GM12878 (cell line): ENCODE data around the gene PLK1. TPM values are rescaled to one million over a fixed set of nuclear protein-coding genes. Genes with fewer than 3 reads are reported as not detected.

ENCODE experiments used
- BCL11A ChIP-seq: IDR thresholded peaks from 2 replicates; pipeline ENCODE4 v1.6.1; 2011; ENCODE audit warnings: low read depth, low read length
- CEBPZ ChIP-seq: fragments of 150-350 bp; IDR thresholded peaks from 2 replicates; pipeline ENCODE4 v1.6.1; 2016; ENCODE audit warnings: low read depth, low read length
- FOXM1 ChIP-seq: IDR thresholded peaks from 2 replicates; pipeline ENCODE4 v1.6.1; 2012; ENCODE audit warnings: low read depth, mild to moderate bottlenecking, inconsistent platforms, low read length, moderate library complexity
- GATAD2B ChIP-seq: fragments of 450-650 bp; conservative IDR thresholded peaks from 2 replicates; pipeline ENCODE4 v1.6.1; 2017; ENCODE audit warnings: low read depth, mild to moderate bottlenecking, moderate library complexity
- MTA3 ChIP-seq: IDR thresholded peaks from 2 replicates; pipeline ENCODE4 v1.6.1; 2012; ENCODE audit warnings: low read length, inconsistent platforms, borderline replicate concordance
- MXI1 ChIP-seq: fragments of 150-350 bp; IDR thresholded peaks from 2 replicates; pipeline ENCODE4 v1.6.1; 2011; ENCODE audit warnings: low read depth, mild to moderate bottlenecking, inconsistent platforms, low read length, improper control_type of control experiment
- PKNOX1 ChIP-seq: fragments of 450-650 bp; IDR thresholded peaks from 2 replicates; pipeline ENCODE4 v1.6.1; 2016; ENCODE audit warnings: mild to moderate bottlenecking
- SP1 ChIP-seq: IDR thresholded peaks from one replicate; pipeline ENCODE4 v1.6.1; 2011; ENCODE audit warnings: low read depth, low read length
- TBL1XR1 ChIP-seq: IDR thresholded peaks from 2 replicates; pipeline ENCODE4 v1.6.1; 2012; ENCODE audit warnings: low read depth, low read length, improper control_type of control experiment
- ZBTB40 ChIP-seq: fragments of 450-650 bp; IDR thresholded peaks from 2 replicates; pipeline ENCODE4 v1.6.1; 2016; ENCODE audit warnings: mild to moderate bottlenecking, moderate library complexity, borderline replicate concordance
- ZNF687 ChIP-seq: fragments of 450-650 bp; IDR thresholded peaks from 2 replicates; pipeline ENCODE4 v1.6.1; 2017; ENCODE audit warnings: mild to moderate bottlenecking, moderate library complexity
- polyA plus RNA-seq, 11 experiments: library from polyadenylated mRNA; depleted of rRNA in 4 of 11; unstranded in 6 of 11; stranded (reverse) in 5 of 11; fragments of >200 nt; fragmentation: Nextera tagmentation in 4 of 11; fragmentation: Illumina TruSeq in 1 of 11; extraction: Ambion mirVana in 4 of 11; extraction: Trizol in 1 of 11; gene quantifications; 1 replicate in 1 of 11; 2 replicates in 10 of 11; pipeline versions ENCODE4 v1.2.1 to v1.2.3, GENCODE V29; 2011 to 2016; ENCODE audit warnings: inconsistent platforms in 2 of 11, missing spikeins in 2 of 11, low read depth in 1 of 11
- total RNA-seq, 4 experiments: library from RNA; depleted of rRNA in 3 of 4; stranded (reverse); fragments of >200 nt in 3 of 4; fragmentation: Illumina TruSeq in 1 of 4; extraction: Trizol in 1 of 4; gene quantifications; 2 replicates each; pipeline versions ENCODE4 v1.2.1 to v1.2.3, GENCODE V29; 2013 to 2021

The PLK1 gene
- total and polyA plus RNA-seq, 10 of the 15 experiments (the other 5 are each of a cell fraction or from before 2014, with no cell fraction given), result 11.3 to 191 (median 84.5) TPM

- peak; percentile 94 for TF ChIP-seq PKNOX1
- TF ChIP-seq CEBPZ, result no peak
- TF ChIP-seq ZBTB40, result no peak; the same call in 1 of the 2 replicates
- no peak for TF ChIP-seq TBL1XR1
- peak; percentile 92 for TF ChIP-seq GATAD2B
- TF ChIP-seq SP1, result peak; percentile 77
- TF ChIP-seq MXI1, result peak; percentile 92
- TF ChIP-seq FOXM1, result peak; percentile 95
- TF ChIP-seq ZNF687, result 0 out of 2 replicates have a peak, but pooled peaks have one; percentile 17
- TF ChIP-seq MTA3, result no peak
- no peak for TF ChIP-seq BCL11A
These were observed at the start of gene PLK1 (continued) for GRCh38 chr16:23678430-23679273.
